Duodenal mucosa (tissue), 2 donors: ENCODE measurements around the gene AGAP2.
"Not testable (repeated sequence)": the region's sequence is repeated elsewhere in the genome, so short reads cannot be mapped to it uniquely, and the experiment has no call there.

Source experiments
- H3K27ac ChIP-seq: one replicate; pipeline ENCODE4 v1.7.0; 2013; ENCODE audit warnings: low read depth, low read length
- H3K27me3 ChIP-seq, 2 donors: one replicate each; pipeline ENCODE4 v1.7.0; 2013; ENCODE audit warnings: low read length in 2 of 2, control low read depth in 1 of 2; ENCODE audit not compliant: insufficient read depth in 2 of 2, control insufficient read depth in 1 of 2
- H3K36me3 ChIP-seq, 2 donors: one replicate each; pipeline ENCODE4 v1.7.0; 2013; ENCODE audit warnings: low read length in 2 of 2, control low read depth in 1 of 2; ENCODE audit not compliant: insufficient read depth in 2 of 2, control insufficient read depth in 1 of 2
- H3K4me1 ChIP-seq, 2 donors: one replicate each; pipeline ENCODE4 v1.7.0; 2013; ENCODE audit warnings: low read length in 2 of 2, control low read depth in 1 of 2; ENCODE audit not compliant: insufficient read depth in 2 of 2, control insufficient read depth in 1 of 2
- H3K4me3 ChIP-seq, 2 donors: one replicate each; pipeline ENCODE4 v1.7.0; 2013; ENCODE audit warnings: low read length in 2 of 2, low read depth in 1 of 2
- H3K9ac ChIP-seq, 2 donors: one replicate each; pipeline ENCODE4 v1.7.0; 2013; ENCODE audit warnings: low read length in 2 of 2, low read depth in 1 of 2
- H3K9me3 ChIP-seq, 2 donors: one replicate each; pipeline ENCODE4 v1.7.0; 2013; ENCODE audit warnings: low read length in 2 of 2, control low read depth in 1 of 2; ENCODE audit not compliant: control insufficient read depth in 1 of 2

The AGAP2 gene

GRCh38 chr12:57724003-57724935 is 14.3 kb downstream of the AGAP2 start:
- Histone ChIP-seq H3K4me3 (no peak overlapping the region), H3K27ac (no peak overlapping the region), H3K9ac (no peak overlapping the region), H3K9me3 (no peaks in the 10 kb centered on the region), H3K4me1 (peaks cover 5 to 16% of the 10 kb centered on the region in 2 donors), H3K27me3 (peaks cover 9 to 13% of the 10 kb centered on the region in 2 donors), H3K36me3 (peaks cover 20 to 27% of the 10 kb centered on the region in 2 donors)

- H3K27ac ChIP-seq = no peak overlapping the region
- no peak overlapping the region for H3K9ac ChIP-seq
- H3K9me3 ChIP-seq = no peaks in the 10 kb centered on the region
- peaks cover 9 to 13% of the 10 kb centered on the region in 2 donors for H3K27me3 ChIP-seq
- H3K4me1 ChIP-seq = peaks cover 5 to 16% of the 10 kb centered on the region in 2 donors
- H3K4me3 ChIP-seq = no peak overlapping the region
- H3K36me3 ChIP-seq = peaks cover 23 to 33% of the 10 kb centered on the region in 2 donors
Observed at GRCh38 chr12:57723630-57723962, 14.9 kb downstream of the AGAP2 start.

GRCh38 chr12:57722716-57723629 is 15.6 kb downstream of the AGAP2 start:
- Histone ChIP-seq H3K9ac (no peak overlapping the region), H3K27me3 (peaks cover 9 to 12% of the 10 kb centered on the region in 2 donors), H3K36me3 (peaks cover 29 to 40% of the 10 kb centered on the region in 2 donors), H3K4me1 (peaks cover 5 to 16% of the 10 kb centered on the region in 2 donors), H3K9me3 (no peaks in the 10 kb centered on the region), H3K4me3 (no peak overlapping the region), H3K27ac (no peak overlapping the region)

- not testable (repeated sequence) for H3K27me3 ChIP-seq, H3K9ac ChIP-seq, H3K4me3 ChIP-seq, H3K9me3 ChIP-seq, H3K27ac ChIP-seq
- Histone ChIP-seq H3K36me3 (peaks cover 35 to 48% of the 10 kb centered on the region in 2 donors), H3K4me1 (peaks cover 1 to 13% of the 10 kb centered on the region in 2 donors)
Observed at GRCh38 chr12:57721846-57722608, 16.5 kb downstream of the AGAP2 start.

GRCh38 chr12:57720606-57721595 is 17.6 kb downstream of the AGAP2 start:
- H3K27me3 ChIP-seq = no peaks in the 10 kb centered on the region
- peaks cover 0 to 3% of the 10 kb centered on the region in 2 donors for H3K4me1 ChIP-seq
- H3K9me3 ChIP-seq = no peaks in the 10 kb centered on the region
- no peak overlapping the region for H3K4me3 ChIP-seq
- H3K27ac ChIP-seq = no peak overlapping the region
- H3K9ac ChIP-seq = no peak overlapping the region
- peaks cover 45 to 59% of the 10 kb centered on the region in 2 donors for H3K36me3 ChIP-seq

GRCh38 chr12:57719777-57720605 is 18.6 kb downstream of the AGAP2 start:
- peaks cover 51 to 66% of the 10 kb centered on the region in 2 donors for H3K36me3 ChIP-seq
- H3K4me1 ChIP-seq = no peaks in the 10 kb centered on the region
- no peaks in the 10 kb centered on the region for H3K9me3 ChIP-seq
- no peaks in the 10 kb centered on the region for H3K27me3 ChIP-seq
- no peak overlapping the region for H3K27ac ChIP-seq
- H3K9ac ChIP-seq = no peak overlapping the region
- H3K4me3 ChIP-seq = no peak overlapping the region

- Histone ChIP-seq H3K4me3 (no peak overlapping the region), H3K27me3 (no peaks in the 10 kb centered on the region), H3K9ac (no peak overlapping the region), H3K27ac (no peak overlapping the region), H3K4me1 (no peaks in the 10 kb centered on the region), H3K36me3 (peaks cover 51 to 73% of the 10 kb centered on the region in 2 donors), H3K9me3 (no peaks in the 10 kb centered on the region)
Observed at GRCh38 chr12:57718641-57719528, 19.7 kb downstream of the AGAP2 start.
